Bone marrow (tissue), 2 donors: ENCODE results near the gene ARL10.
A peak's percentile ranks its signal among the peaks of the same experiment; 100 is the strongest.

Experiments
- DNase-seq, 2 donors: peaks; one replicate each; lab custom pipeline; 2025; lab: John Stamatoyannopoulos, UW

The ARL10 gene

DNA sequence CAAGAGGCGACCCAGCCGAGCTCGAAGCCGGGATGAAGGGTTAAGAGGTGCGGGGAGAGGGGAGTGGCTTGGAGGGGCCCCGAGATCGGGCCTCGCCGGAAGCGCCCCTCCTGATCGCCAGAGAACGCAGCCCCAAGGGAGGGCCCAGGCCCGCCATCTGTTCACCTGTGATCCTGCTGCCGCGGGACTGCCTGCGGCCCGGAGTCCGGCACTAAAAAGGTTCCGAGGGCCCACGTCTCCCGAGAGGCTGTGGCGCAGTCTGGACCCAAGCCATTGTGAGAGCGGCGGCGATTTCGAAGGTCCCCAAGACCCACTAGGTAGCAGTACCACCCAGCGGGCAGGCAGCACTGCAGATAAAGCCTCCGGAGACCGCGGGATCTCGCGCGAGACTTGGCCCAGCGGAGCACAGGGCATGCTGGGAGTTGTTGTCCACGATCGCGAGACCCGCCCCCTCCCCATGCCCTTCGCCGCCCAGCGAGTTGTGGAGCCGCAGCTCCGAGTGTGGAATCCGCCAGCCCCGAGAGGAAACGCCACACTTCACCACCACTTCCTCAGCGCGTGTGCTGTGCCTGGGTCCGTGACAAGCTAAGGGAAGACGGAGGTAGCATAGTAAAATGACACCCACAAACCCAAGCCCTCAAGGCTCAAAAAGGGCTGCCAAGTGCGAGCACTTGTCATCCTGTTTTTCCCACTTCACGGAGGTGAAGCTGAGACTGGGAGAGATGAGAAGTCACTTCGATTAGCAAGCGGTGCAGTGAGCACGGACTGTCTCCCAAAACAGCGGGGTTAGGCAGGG is 3.7 kb upstream of the ARL10 start, which contains the start of gene KIAA1191:
KIAA1191 (minus strand) TSS at position 328 of the 796 bp plus-strand sequence. CDS start 2,256 bp downstream, outside the sequence.
- peak; percentile 70 to 95 for DNase-seq

DNA sequence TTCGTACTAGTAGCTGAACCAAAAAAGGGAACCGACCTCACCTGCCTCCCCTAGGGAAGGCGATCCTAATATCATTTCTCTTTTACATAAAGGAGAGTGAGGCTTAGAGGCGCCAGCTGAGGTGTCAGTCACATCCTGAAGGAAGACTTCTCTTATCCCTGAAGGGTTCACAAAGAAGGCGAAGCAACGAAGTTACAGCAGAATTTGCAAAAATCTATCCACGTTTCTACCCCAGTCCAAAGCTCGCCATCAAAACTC is 3.1 kb upstream of the ARL10 start:
- DNase-seq: no peak

DNA sequence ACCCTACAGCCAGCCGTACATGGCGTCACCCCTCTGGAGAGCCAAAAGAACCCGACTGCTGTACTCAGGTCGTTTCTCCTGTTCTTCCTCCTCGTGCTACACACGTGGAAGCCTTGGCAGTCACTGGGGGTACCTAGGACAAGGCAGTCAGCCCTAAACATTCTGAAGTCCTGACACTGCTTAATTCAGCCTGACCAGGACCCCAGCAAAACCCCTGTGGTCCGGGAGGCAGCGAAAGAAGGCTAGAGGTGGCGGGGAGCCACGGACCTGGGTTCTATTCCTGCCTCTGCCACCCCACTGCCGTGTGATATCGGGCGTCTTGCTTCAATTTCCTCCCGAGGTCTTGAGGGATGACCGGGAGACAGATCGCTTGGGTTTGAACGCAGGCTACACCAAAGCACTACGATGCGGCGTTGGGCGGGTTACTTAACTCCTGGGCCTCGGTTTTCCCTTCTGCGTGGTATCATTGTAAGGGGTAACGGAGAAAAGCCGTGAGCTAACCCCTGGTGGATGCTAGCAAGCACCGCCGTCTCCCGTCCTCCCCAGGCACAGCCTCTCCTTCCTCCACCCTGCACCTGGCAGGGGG is 429 bp upstream of the ARL10 start:
- DNase-seq: no peak

DNA sequence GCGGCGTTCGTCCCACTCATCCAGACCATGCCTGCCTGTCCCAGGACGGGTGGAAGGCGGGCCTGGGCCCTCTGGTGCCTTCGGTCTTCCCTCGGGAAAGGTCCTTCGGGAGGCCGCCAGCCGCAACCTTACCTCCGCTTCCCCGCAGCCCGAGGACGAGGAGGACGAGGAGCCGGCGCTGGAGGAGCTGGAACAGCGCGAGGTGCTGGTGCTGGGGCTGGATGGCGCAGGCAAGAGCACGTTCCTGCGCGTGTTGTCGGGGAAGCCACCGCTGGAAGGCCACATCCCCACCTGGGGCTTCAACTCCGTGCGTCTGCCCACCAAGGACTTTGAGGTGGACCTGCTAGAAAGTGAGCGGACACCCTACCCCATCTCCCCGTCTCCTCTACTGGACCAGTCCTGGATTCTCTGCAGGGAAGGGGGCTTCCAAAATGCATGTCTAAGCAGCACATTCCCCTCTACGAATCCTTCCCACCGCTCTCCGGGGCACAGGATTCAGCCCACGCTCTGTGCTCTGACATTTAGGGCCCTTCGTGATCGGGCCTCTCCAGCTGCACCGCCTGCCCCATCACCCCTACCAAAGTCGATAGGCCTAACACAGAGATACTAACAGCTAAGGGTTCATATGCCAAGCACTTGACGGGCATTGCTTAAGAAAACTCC is 1.1 kb downstream of the ARL10 start:
- no peak for DNase-seq

DNA sequence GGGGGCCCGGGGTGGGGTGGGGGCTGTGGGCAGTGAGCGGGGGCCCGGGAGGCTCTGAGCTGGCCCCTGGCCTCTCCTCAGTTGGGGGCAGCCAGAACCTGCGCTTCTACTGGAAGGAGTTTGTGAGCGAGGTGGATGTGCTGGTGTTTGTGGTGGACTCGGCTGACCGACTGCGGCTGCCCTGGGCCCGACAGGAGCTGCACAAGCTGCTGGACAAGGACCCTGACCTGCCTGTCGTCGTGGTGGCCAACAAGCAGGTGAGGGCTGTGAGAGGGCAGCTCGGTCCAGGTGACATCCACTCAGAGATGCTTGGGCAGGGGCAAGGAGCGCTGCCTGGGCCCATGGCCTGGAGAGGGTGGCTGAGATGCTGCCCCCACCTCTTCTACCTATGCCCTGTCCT is 3.4 kb downstream of the ARL10 start:
- DNase-seq: no peak

DNA sequence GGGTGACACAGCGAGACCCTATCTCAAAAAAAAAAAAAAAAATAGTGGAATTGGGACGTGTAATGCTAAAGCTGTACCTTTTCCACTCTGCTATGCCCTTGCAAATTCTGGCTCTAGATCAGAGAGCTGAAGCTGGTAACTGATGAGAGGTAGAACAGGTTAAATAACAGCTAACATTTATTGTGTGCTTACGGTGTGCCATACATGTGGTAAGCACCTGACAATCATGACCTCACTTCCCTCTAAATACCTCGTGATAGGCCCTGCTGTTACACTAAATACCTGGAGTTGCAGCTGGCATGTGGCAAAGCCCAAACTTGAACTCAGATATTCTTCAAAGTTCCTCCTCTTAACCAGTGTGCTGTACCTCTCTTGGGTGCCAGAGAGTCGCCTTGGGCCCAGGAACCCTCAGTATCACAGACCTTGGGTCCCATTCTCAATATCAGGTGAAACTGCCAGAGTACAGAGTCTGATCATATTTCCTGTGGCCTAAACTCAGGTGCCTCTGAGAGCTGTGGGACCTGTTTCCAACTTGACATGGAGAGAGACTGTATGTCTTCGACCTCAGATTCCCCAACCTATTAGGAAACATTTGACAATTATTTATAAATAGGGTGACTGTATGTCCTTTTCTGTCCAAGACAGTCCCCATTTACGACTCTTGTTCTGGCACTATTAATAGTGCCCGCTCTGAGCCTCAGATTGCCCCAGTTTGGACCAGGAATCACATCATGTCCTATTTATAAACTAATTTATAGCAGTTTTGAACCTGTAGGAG is 4.8 kb downstream of the ARL10 start:
- DNase-seq: no peak

DNA sequence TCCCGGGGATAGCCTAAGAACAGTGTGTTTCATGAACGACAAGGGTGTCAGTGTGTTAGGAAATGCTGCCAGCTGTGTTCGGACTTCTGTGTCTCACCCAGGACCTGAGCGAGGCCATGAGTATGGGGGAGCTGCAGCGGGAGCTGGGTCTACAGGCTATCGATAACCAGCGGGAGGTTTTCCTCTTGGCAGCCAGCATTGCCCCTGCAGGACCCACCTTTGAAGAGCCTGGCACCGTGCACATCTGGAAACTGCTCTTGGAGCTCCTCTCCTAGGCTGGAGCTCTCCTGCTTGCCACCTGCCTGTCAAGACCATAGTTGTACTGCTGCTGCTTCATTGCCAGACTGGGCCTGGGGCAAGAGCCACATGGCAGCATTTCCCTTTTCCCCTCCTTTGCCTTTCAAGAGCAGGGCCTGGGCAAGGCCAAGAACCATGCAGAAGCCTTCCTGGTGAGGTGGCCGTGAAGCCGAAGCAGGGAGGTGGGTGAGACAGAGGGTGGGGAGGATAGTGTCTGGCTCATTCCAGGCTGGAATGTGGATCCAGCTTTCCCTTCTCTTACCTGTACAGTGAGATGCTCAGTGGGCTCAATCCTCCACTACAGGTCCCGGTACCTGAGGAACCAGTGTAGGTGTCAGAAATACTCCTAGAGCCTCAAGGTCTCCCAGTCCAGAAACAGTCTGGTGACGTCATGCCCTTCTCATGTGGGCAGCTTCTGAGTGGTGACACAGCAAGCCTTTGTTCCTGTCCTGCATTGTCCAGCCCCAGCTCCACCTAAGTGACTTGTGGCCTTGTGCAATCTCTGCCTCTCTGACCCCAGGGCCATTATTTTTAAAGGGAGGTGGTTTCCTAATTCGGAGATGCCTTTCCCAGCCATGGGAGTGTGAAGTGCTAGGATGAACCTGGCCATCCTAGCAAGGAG is 6.6 kb downstream of the ARL10 start:
- DNase-seq: no peak

DNA sequence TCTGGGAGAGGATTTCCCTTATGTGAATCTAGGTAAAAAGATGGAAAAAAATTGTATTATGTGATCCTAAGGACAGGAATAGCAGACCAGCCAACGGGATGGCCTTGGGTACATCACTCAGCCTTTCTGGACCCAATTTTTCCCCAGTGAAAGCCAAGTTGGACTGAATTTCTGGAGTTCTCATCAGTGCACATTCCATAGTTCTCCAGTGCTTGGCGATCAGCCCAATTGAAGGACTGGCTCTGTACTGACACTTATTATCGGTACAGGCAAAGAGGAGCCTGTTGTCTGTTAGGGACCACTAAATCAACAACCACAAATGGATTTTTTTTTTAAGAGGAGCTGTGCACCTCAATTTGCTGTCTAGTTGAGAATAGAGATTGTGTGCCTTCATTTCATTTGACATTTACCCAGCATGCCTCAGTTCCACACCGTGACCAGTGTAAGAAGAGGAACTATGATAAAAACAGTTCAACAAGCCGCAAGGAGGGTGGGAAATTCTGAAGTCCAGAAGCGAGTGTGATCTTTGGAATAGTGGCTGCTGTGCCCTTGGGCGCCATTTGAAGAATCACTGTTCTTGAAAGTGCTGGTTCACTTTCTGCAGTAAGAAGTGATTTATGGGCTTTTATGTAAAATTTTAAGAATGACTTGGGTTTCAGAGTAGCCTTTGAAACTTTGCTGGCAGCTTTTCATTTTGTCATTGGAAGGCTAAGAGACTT is 8.0 kb downstream of the ARL10 start:
- no peak for DNase-seq

DNA sequence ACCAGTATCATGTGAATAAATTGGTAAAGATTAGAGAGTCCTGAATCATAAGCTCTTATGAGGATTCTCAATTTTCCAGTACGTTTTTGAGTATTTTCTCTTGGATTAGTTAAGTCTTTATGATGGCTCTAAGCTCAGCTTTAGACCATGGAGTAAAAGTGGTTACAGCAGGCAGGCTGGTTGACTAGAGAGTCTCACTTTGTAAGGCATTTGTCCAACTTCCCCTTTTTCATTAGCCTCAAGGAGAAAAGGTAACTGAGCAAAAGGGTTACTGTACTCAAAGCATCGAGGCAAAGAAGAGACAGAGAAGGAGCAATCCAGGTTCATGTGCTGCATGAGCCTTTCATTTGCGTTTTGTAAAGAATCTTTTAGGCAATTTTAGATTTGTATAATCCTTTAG is 14.6 kb downstream of the ARL10 start:
- DNase-seq: no peak

DNA sequence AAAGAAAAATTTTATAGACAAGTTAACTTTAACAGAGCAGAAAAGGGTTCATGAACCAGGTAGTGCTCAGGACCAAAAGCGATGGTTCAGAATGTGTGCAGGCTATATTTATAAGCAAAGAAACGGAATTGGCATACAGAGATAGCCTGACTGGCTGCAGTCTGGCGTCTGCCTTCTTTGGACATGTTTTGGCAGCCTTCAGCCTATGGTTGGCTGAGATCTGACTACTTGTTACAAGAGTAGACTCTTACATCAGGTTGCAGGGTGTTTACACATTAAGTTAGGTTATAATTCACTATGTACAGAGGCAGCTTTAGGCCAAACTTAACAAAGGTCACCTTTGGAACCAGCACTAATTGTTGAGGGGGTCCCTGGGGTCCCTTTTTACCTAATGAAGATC is 16.1 kb downstream of the ARL10 start:
- DNase-seq: no peak

DNA sequence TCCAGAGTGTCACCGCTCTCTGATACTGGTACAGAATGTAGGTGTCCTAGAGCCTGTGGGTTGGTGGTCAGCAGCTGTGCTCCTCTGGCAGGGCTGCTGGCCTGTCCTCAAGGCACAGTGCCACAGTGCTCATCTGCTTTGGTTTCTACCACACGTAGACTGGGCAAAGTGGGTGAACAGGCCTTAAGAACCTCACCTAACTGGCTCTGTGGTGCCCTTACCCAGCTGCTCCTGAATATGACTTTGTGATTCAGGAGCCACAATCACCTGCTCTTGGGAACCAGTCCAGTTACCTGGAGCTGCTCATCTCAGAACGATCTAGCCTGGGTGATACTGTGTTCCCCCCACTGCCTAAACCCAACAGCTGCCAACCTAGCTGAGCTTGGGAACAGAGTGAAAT is 16.7 kb downstream of the ARL10 start:
- DNase-seq: no peak

DNA sequence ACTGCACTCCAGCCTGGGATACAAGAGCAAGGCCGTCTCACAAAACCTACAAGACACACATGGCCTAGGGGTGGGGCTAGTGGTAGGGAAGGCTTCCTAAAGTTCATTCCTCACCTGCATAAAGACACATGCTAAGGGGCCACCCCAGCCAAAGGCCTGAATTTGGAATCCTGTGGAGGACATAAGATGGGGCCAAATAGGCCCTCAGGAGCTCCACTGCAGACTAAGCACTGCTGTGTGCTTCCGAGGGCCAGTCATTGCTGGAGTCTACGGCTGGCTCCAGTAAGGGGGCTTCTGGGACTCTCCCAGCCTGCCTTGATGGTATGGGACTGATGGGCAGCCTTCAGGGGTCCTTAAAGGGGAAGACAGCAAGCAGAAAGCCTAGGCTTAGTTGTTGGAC is 17.4 kb downstream of the ARL10 start:
- no peak for DNase-seq

DNA sequence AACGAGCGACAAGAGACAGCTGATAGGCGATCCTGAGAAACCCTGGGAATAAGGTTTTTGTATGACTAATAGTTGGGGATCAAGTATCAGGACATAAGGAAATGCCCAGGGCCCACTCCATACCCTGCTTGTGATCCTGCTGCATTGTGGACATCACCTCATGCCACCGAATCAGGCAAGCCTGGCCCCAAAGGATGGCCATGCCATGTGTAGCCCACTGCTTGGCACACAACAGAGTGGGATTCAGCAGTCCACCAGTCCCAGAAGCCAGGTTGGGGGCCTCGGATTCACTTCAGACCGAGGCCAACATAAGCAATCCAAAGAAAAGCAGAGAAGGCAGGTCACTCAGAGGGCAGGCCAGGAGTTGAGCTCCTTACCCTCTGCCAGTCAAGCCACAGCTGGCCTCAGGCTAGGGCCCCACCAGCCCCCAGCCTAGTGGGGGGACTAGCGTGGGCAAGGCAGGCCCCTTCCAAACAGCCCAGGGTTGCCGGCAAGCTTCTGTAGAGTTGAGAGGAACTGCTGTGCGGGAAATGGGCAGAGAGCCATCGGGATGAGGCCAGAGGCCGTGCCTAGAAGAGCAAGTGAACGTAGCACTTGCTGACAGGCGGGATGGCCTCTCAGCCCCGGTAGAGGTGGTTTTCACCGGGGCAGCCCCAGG is 18.1 kb downstream of the ARL10 start:
- DNase-seq: no peak

DNA sequence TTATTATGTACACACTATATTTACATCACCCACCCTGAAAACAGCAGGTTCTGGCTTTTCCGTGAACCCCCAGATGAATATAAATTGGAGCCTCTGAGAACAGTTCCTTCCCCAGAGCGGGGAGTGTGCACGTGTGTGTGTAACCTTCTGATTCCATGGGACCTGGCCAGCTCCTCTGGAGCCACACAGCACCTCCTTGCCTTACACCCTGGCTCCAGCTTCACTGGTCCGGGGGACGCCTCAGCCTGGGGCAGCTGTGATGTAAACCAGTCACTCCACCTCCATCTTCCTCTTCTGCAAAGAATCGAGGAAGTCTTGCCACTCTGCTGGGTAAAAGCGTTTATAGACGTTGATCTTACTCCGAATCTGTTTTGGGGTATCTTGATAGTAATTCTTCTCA is 18.7 kb downstream of the ARL10 start:
- DNase-seq: no peak

DNA sequence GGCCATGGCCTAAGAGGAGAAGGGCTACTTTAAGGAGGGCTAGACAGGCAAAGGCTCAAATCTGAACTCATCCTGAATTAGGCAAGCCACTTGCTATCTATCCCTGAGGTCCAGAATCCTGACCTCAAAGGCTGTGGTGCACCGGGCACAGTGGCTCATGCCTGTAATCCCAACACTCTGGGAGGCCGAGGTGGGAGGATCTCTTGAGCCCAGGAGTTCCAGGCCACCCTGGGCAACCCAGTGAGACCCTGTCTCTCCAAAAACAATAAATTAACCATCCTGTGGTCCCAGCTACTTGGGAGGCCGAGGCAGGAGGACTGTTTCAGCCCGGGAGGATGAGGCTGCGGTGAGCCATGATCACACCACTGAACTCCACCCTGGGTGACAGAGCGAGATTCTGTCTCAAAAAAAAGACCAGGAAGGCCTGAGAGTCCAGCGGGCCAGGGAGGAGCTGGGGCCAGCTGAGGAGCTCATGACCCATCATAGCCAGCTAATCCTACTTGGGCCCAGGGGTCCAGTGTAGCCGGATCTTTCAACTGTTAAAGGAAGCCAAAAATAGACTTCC is 19.2 kb downstream of the ARL10 start:
- DNase-seq: no peak

DNA sequence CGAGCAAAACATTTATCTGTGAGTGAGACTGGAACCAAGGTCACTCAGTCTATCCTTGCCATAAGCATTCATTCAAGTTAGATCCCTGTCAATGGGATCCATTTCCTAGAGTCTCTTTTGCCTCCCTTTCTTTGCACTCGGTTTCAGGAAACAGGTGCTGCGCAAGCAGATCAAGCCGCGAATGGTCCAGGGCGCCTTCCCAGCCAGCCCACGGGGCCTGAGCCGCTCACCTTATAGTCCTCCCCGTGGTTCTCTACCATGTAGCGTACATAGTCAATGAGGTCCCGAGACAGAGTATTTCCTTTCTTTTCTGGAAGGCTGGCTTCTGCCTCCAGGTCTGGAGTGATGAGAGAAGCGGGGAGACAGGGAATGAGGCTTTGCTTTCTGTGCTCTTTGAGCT is 19.7 kb downstream of the ARL10 start:
- no peak for DNase-seq

DNA sequence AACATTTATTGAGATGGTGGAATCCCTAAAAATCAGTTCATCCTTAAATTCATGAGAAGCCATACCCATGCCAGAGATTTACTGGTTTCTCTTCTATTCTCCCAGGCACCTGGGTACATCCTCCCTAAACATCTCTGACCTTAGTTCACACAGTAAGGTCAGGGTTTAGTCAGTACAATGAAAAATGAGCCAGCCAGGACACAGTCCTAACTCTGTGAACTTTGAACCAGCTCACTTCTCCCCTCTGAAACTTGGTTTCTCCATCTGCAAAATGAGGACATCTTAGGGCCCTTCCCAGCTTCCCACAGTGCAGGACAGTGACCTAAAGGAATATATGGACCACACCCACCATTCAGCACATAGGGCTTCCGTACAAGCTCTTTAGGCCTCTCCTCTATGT is 21.2 kb downstream of the ARL10 start:
- DNase-seq: no peak

DNA sequence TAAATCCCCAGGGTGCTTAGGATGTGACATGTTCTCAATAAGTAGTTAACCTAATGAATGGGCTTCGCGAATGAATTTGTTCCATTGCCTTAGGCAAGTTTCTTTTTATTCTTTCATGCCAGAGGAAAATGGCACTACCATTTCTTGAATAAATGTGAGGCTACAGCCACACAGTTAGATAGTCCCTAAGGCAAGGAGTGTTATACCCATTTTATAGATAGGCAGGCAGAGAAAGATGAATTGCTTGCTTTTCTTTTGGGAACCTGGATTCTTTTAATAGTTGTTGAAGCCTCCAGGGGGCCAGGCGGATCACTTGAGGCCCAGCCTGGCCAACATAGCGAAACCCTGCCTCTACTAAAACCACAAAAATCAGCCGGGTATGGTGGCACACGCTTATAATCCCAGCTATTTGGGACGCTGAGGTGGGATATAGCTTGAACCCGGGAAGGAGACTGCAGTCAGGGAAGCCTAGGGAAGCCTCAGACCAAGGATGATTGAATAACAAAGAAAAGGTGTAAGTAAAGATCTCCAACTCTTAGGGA is 22.2 kb downstream of the ARL10 start:
- no peak for DNase-seq

DNA sequence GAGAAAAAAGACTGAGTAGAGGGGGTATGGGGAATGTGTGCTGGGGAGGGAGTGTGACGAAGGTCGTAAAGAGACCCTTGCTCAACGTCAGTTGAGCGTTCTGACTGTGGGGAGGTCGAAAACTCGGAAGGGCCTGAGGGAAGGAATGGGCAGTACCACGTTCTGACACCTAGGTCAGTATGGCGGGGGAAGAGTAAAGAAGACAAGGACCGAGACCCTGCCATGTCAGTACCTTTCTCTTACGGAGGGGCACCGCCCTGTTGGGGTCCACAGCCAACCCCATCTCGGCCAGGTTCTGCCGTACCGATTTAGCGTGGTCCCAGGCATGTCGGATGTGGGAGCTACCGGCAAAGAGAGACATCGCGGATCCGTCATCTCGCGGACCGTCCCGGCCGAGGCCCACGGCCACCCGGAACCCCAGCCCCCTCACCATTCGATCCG is 22.7 kb downstream of the ARL10 start:
- DNase-seq: no peak
